GM23338 (cell line): ENCODE data around the gene PRSS48. TPM values are rescaled to one million over a fixed set of nuclear protein-coding genes. Genes with fewer than 3 reads are reported as not detected.
"Not testable (repeated sequence)": the region's sequence is repeated elsewhere in the genome, so short reads cannot be mapped to it uniquely, and the experiment has no call there.

Source experiments
- ATAC-seq: fragments of 200-7000 bp; cut with Tn5 transposase; 3 replicates; pipeline ENCODE4 v1.9.1; 2020
- DNase-seq: peaks from one replicate; pipeline ENCODE4 v3.0.0-alpha.2; 2015; ENCODE audit warnings: low spot score
- H2AFZ ChIP-seq: fragments of 200-600 bp; sonication (generic); 2 replicates; pipeline ENCODE4 v1.8.0; 2016; ENCODE audit warnings: antibody characterized with exemption, mild to moderate bottlenecking, moderate library complexity
- H3F3A ChIP-seq: fragments of 200-600 bp; sonication (generic); replicated peaks from 2 replicates; pipeline ENCODE4 v1.8.0; 2017; ENCODE audit warnings: antibody characterized with exemption, mixed run types, low read depth
- H3K27ac ChIP-seq: fragments of 200-600 bp; sonication (generic); 2 replicates; pipeline ENCODE4 v1.6.1; 2016; ENCODE audit warnings: low read depth
- H3K27me3 ChIP-seq: fragments of 200-600 bp; sonication (generic); 2 replicates; pipeline ENCODE4 v1.8.0; 2016; ENCODE audit warnings: mild to moderate bottlenecking, mixed run types, moderate library complexity; ENCODE audit not compliant: insufficient read depth
- H3K36me3 ChIP-seq: fragments of 200-600 bp; sonication (generic); 2 replicates; pipeline ENCODE4 v1.8.0; 2016; ENCODE audit warnings: mild to moderate bottlenecking; ENCODE audit not compliant: insufficient read depth
- H3K4me1 ChIP-seq: fragments of 200-600 bp; sonication (generic); 2 replicates; pipeline ENCODE4 v1.8.0; 2016; ENCODE audit warnings: mild to moderate bottlenecking, moderate library complexity; ENCODE audit not compliant: insufficient read depth
- H3K4me2 ChIP-seq: fragments of 200-600 bp; sonication (generic); 2 replicates; pipeline ENCODE4 v1.7.1; 2017; ENCODE audit warnings: mixed run types
- H3K4me3 ChIP-seq: fragments of 200-600 bp; sonication (generic); 2 replicates; pipeline ENCODE4 v1.6.1; 2016; ENCODE audit warnings: mixed run types
- H3K79me2 ChIP-seq: fragments of 200-600 bp; sonication (generic); replicated peaks from 2 replicates; pipeline ENCODE4 v1.8.0; 2017; ENCODE audit warnings: mild to moderate bottlenecking; ENCODE audit not compliant: insufficient read depth
- H3K9me2 ChIP-seq: fragments of 200-600 bp; sonication (generic); 2 replicates; pipeline ENCODE4 v1.8.0; 2017; ENCODE audit not compliant: insufficient read depth
- H4K20me1 ChIP-seq: fragments of 200-600 bp; sonication (generic); replicated peaks from 2 replicates; pipeline ENCODE4 v1.8.0; 2017; ENCODE audit warnings: mild to moderate bottlenecking; ENCODE audit not compliant: insufficient read depth
- H3K27ac Mint-ChIP-seq: 2 replicates; pipeline ENCODE4 v1.8.0; 2020; ENCODE audit warnings: inconsistent platforms, mild to moderate bottlenecking, moderate library complexity, mixed read lengths
- H3K27me3 Mint-ChIP-seq: 3 replicates; pipeline ENCODE4 v1.8.0; 2022; ENCODE audit warnings: low read depth, mild to moderate bottlenecking, moderate library complexity, mixed read lengths, inconsistent platforms; ENCODE audit not compliant: insufficient read depth, poor library complexity
- H3K36me3 Mint-ChIP-seq: 3 replicates; pipeline ENCODE4 v1.8.0; 2021; ENCODE audit warnings: low read depth, mild to moderate bottlenecking, inconsistent platforms, moderate library complexity, mixed read lengths
- H3K4me1 Mint-ChIP-seq: 3 replicates; pipeline ENCODE4 v1.8.0; 2020; ENCODE audit warnings: mild to moderate bottlenecking, inconsistent platforms, mixed read lengths
- H3K4me3 Mint-ChIP-seq: 3 replicates; pipeline ENCODE4 v1.8.0; 2021; ENCODE audit warnings: moderate library complexity, mild to moderate bottlenecking, inconsistent platforms, mixed read lengths
- H3K9me3 Mint-ChIP-seq: 3 replicates; pipeline ENCODE4 v1.8.0; 2020; ENCODE audit warnings: moderate library complexity, mild to moderate bottlenecking, inconsistent platforms, mixed read lengths
- CREB1 ChIP-seq: fragments of 250-450 bp; sonication (Bioruptor Pico); IDR thresholded peaks from 2 replicates; pipeline ENCODE4 v1.5.0; 2020; ENCODE audit warnings: low read depth, mild to moderate bottlenecking, moderate library complexity
- EZH2 ChIP-seq: fragments of 200-600 bp; sonication (generic); IDR thresholded peaks from one replicate; pipeline ENCODE4 v1.8.0; 2017; ENCODE audit warnings: antibody characterized with exemption, mild to moderate bottlenecking, low read depth; ENCODE audit not compliant: unreplicated experiment
- JUNB ChIP-seq: IDR thresholded peaks from one replicate; pipeline ENCODE4 v1.6.1; 2016; ENCODE audit warnings: antibody characterized with exemption; ENCODE audit not compliant: unreplicated experiment
- NANOG ChIP-seq: IDR thresholded peaks from 2 replicates; pipeline ENCODE4 v1.6.1; 2016; ENCODE audit warnings: antibody characterized with exemption, borderline replicate concordance
- POLR2AphosphoS5 ChIP-seq: IDR thresholded peaks from 2 replicates; pipeline ENCODE4 v1.6.1; 2016; ENCODE audit warnings: antibody characterized with exemption, low read depth
- STAT1 ChIP-seq: IDR thresholded peaks from one replicate; pipeline ENCODE4 v1.6.1; 2016; ENCODE audit warnings: antibody characterized with exemption; ENCODE audit not compliant: unreplicated experiment
- ZNF114 ChIP-seq: fragments of 250-450 bp; sonication (Bioruptor Pico); IDR thresholded peaks from 2 replicates; pipeline ENCODE4 v1.5.0; 2020; ENCODE audit warnings: mild to moderate bottlenecking, moderate library complexity
- ZNF331 ChIP-seq: fragments of 250-450 bp; sonication (Bioruptor Pico); IDR thresholded peaks from 2 replicates; pipeline ENCODE4 v1.5.0; 2020; ENCODE audit warnings: low read depth, mild to moderate bottlenecking, moderate library complexity
- polyA plus RNA-seq: library from polyadenylated mRNA; unstranded; fragments of >200 nt; fragmentation: Nextera tagmentation; extraction: Ambion mirVana; gene quantifications from 2 replicates; pipeline ENCODE4 v1.2.1, GENCODE V29; 2016
- total RNA-seq: library from RNA; depleted of rRNA; stranded (reverse); fragments of >200 nt; shearing (Covaris generic); gene quantifications from 2 replicates; pipeline ENCODE4 v1.2.3, GENCODE V29; 2014
- TF ChIP-seq, protein P1 (sequence below): IDR thresholded peaks from 2 replicates; pipeline ENCODE4 v1.6.1; 2016; ENCODE audit warnings: antibody characterized with exemption
- TF ChIP-seq, protein P2 (sequence below), 2 experiments: fragments of 200-600 bp in 1 of 2; sonication (generic) in 1 of 2; conservative IDR thresholded peaks; 2 replicates each; pipeline versions ENCODE4 v1.5.1 to v1.6.1; 2016 to 2017; ENCODE audit warnings: antibody characterized with exemption in 2 of 2, low read depth in 2 of 2, mild to moderate bottlenecking in 2 of 2, moderate library complexity in 1 of 2

The PRSS48 gene
- total and polyA plus RNA-seq, 2 experiments from 2014 or later = 0.36 TPM; not detected in 1

DNA sequence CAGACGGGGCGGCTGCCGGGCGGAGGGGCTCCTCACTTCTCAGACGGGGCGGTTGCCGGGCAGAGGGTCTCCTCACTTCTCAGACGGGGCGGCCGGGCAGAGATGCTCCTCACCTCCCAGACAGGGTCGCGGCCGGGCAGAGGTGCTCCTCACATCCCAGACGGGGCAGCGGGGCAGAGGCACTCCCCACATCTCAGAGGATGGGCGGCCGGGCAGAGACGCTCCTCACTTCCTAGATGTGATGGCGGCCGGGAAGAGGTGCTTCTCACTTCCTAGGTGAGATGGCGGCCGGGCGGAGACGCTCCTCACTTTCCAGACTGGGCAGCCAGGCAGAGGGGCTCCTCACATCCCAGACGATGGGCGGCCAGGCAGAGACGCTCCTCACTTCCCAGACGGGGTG is 21.7 kb upstream of the PRSS48 start:
- H3K4me3 ChIP-seq, H3K27ac ChIP-seq, H3K4me2 ChIP-seq, H3K27ac Mint-ChIP-seq, H2AFZ ChIP-seq, ATAC-seq, H3F3A ChIP-seq, H3K4me3 Mint-ChIP-seq, H3K9me3 Mint-ChIP-seq, H3K9me2 ChIP-seq, H3K4me1 Mint-ChIP-seq, H4K20me1 ChIP-seq, H3K27me3 Mint-ChIP-seq, DNase-seq, H3K36me3 ChIP-seq, H3K27me3 ChIP-seq: not testable (repeated sequence)
- peaks cover 27% of the 10 kb centered on the region for H3K36me3 Mint-ChIP-seq
- Histone ChIP-seq H3K4me1 (peaks cover 15% of the 10 kb centered on the region), H3K79me2 (peaks cover 58% of the 10 kb centered on the region)

DNA sequence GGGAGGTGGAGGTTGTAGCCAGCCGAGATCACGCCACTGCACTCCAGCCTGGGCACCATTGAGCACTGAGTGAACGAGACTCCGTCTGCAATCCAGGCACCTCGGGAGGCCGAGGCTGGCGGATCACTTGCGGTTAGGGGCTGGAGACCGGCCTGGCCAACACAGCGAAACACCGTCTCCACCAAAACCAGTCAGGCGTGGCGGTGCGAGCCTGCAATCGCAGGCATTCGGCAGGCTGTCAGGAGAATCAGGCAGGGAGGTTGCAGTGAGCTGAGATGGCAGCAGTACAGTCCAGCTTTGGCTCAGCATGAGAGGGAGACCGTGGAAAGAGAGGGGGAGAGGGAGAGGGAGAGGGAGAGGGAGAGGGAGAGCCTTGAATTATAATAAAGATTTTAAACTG is 21.3 kb upstream of the PRSS48 start:
- H3K4me3 ChIP-seq, H3K9me3 Mint-ChIP-seq, H3K9me2 ChIP-seq, DNase-seq, H3K4me1 Mint-ChIP-seq, H2AFZ ChIP-seq, ATAC-seq, H4K20me1 ChIP-seq, H3K4me2 ChIP-seq, H3K27me3 Mint-ChIP-seq, H3K4me3 Mint-ChIP-seq, H3K27ac ChIP-seq, H3K36me3 ChIP-seq, H3K27me3 ChIP-seq, H3K27ac Mint-ChIP-seq, H3F3A ChIP-seq: not testable (repeated sequence)
- H3K79me2 ChIP-seq = peaks cover 57% of the 10 kb centered on the region
- H3K4me1 ChIP-seq = peaks cover 11% of the 10 kb centered on the region
- H3K36me3 Mint-ChIP-seq = peaks cover 27% of the 10 kb centered on the region

DNA sequence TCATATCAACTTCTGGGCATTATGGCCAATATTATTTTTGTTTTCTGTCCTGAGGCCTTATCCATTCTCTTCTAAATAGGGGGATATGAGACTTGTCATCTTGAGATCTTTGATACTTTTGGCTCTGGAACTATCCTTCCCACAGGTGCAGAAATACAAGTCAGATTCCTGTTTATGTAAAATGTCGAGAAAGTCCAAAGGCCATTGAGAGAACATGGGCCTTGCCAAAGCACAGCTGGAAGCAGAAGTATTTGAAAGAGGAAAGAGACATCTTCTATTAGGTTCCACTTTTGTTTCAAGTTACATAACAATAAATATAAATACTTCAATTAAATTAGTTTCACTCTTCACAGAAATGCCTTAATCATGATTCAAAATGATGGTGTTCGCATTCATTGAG is 20.8 kb upstream of the PRSS48 start:
- H3K4me3 Mint-ChIP-seq = no peak overlapping the region
- no peaks in the 10 kb centered on the region for H3K4me1 Mint-ChIP-seq
- H4K20me1 ChIP-seq = peaks cover 6% of the 10 kb centered on the region; the same call in 1 of the 2 replicates
- H3K4me3 ChIP-seq = no peak overlapping the region
- peaks cover 27% of the 10 kb centered on the region for H3K36me3 Mint-ChIP-seq
- no peaks in the 10 kb centered on the region for H3K9me2 ChIP-seq
- peaks cover 6% of the 10 kb centered on the region; the same call in 2 of the 3 replicates for H3K9me3 Mint-ChIP-seq
- H3K27me3 Mint-ChIP-seq = no peaks in the 10 kb centered on the region
- H3K79me2 ChIP-seq = peaks cover 61% of the 10 kb centered on the region
- H3K27me3 ChIP-seq = no peaks in the 10 kb centered on the region
- H3K4me2 ChIP-seq = no peak overlapping the region
- H3K27ac Mint-ChIP-seq = no peak overlapping the region
- peaks cover 4% of the 10 kb centered on the region; the same call in 1 of the 2 replicates for H3F3A ChIP-seq
- ATAC-seq = no peak
- no peak overlapping the region for H3K27ac ChIP-seq
- H2AFZ ChIP-seq = no peak overlapping the region
- DNase-seq = no peak
- H3K36me3 ChIP-seq = no peaks in the 10 kb centered on the region
- peaks cover 9% of the 10 kb centered on the region for H3K4me1 ChIP-seq
- TF ChIP-seq NANOG (no peak), CREB1 (no peak), EZH2 (no peak), ZNF114 (CRISPR knock-in tag) (no peak), JUNB (no peak), POLR2AphosphoS5 (no peak), STAT1 (no peak), ZNF331 (CRISPR knock-in tag) (no peak)
- TF ChIP-seq, protein P1, sequence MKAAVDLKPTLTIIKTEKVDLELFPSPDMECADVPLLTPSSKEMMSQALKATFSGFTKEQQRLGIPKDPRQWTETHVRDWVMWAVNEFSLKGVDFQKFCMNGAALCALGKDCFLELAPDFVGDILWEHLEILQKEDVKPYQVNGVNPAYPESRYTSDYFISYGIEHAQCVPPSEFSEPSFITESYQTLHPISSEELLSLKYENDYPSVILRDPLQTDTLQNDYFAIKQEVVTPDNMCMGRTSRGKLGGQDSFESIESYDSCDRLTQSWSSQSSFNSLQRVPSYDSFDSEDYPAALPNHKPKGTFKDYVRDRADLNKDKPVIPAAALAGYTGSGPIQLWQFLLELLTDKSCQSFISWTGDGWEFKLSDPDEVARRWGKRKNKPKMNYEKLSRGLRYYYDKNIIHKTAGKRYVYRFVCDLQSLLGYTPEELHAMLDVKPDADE = no peak
- TF ChIP-seq, protein P2, sequence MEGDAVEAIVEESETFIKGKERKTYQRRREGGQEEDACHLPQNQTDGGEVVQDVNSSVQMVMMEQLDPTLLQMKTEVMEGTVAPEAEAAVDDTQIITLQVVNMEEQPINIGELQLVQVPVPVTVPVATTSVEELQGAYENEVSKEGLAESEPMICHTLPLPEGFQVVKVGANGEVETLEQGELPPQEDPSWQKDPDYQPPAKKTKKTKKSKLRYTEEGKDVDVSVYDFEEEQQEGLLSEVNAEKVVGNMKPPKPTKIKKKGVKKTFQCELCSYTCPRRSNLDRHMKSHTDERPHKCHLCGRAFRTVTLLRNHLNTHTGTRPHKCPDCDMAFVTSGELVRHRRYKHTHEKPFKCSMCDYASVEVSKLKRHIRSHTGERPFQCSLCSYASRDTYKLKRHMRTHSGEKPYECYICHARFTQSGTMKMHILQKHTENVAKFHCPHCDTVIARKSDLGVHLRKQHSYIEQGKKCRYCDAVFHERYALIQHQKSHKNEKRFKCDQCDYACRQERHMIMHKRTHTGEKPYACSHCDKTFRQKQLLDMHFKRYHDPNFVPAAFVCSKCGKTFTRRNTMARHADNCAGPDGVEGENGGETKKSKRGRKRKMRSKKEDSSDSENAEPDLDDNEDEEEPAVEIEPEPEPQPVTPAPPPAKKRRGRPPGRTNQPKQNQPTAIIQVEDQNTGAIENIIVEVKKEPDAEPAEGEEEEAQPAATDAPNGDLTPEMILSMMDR (conservative IDR thresholded peaks at IDR 0.05; ENCODE audit: low read depth in 2 of 2) = no peak
